CD4-positive, alpha-beta memory T cell (primary cell): ENCODE results near the gene SFR1. TPM values are rescaled to one million over a fixed set of nuclear protein-coding genes. Genes with fewer than 3 reads are reported as not detected.

Source experiments
- CTCF ChIA-PET: fragments of 350-600 bp; sonication (Branson Sonifier 250); formaldehyde crosslinking; loops from one replicate; lab custom pipeline; 2021; ENCODE audit warnings: inconsistent platforms; ENCODE audit not compliant: partially characterized antibody; lab: Charles Lee
- POLR2A ChIA-PET: fragments of 350-600 bp; sonication (Branson Sonifier 250); formaldehyde crosslinking; loops from one replicate; lab custom pipeline; 2021; ENCODE audit not compliant: partially characterized antibody; lab: Charles Lee
- DNase-seq, 5 donors: peaks; one replicate each; pipeline versions ENCODE4 v3.0.0 to v3.0.0-alpha.2; 2020 to 2022; ENCODE audit warnings: mixed read lengths in 1 of 5
- H3K27ac ChIP-seq: one replicate; pipeline ENCODE4 v1.7.0; 2013; ENCODE audit warnings: low read depth, low read length
- H3K27me3 ChIP-seq: 2 replicates; pipeline ENCODE4 v1.7.0; 2013; ENCODE audit warnings: mild to moderate bottlenecking, low read length, moderate library complexity; ENCODE audit not compliant: insufficient read depth
- H3K36me3 ChIP-seq: 2 replicates; pipeline ENCODE4 v1.7.0; 2013; ENCODE audit warnings: mild to moderate bottlenecking, low read length, moderate library complexity; ENCODE audit not compliant: insufficient read depth
- H3K4me1 ChIP-seq: 2 replicates; pipeline ENCODE4 v1.7.0; 2013; ENCODE audit warnings: mild to moderate bottlenecking, low read length, moderate library complexity; ENCODE audit not compliant: insufficient read depth
- H3K4me3 ChIP-seq, 2 donors: one replicate each; pipeline ENCODE4 v1.7.0; 2013; ENCODE audit warnings: low read length in 2 of 2, mild to moderate bottlenecking in 1 of 2
- H3K9me3 ChIP-seq, 2 donors: one replicate each; pipeline ENCODE4 v1.7.0; 2013; ENCODE audit warnings: low read length in 2 of 2, control low read depth in 1 of 2; ENCODE audit not compliant: control insufficient read depth in 1 of 2
- H3K27ac Mint-ChIP-seq, 7 donors: one replicate each; pipeline ENCODE4 v1.8.0; 2020 to 2021; ENCODE audit warnings: mixed read lengths in 7 of 7, mild to moderate bottlenecking in 6 of 7, inconsistent platforms in 3 of 7, moderate library complexity in 3 of 7
- H3K27me3 Mint-ChIP-seq, 2 donors: one replicate each; pipeline ENCODE4 v1.8.0; 2020 to 2021; ENCODE audit warnings: mixed read lengths in 2 of 2
- H3K36me3 Mint-ChIP-seq, 2 donors: one replicate each; pipeline ENCODE4 v1.8.0; 2020 to 2021; ENCODE audit warnings: mixed read lengths in 2 of 2, inconsistent platforms in 1 of 2, mild to moderate bottlenecking in 1 of 2
- H3K4me1 Mint-ChIP-seq, 4 donors: one replicate each; pipeline ENCODE4 v1.8.0; 2020 to 2021; ENCODE audit warnings: mixed read lengths in 4 of 4, mild to moderate bottlenecking in 1 of 4
- H3K4me3 Mint-ChIP-seq, 8 donors: one replicate each; pipeline ENCODE4 v1.8.0; 2020 to 2021; ENCODE audit warnings: mixed read lengths in 8 of 8, mild to moderate bottlenecking in 7 of 8, moderate library complexity in 6 of 8, inconsistent platforms in 3 of 8
- H3K9me3 Mint-ChIP-seq, 8 donors: one replicate each; pipeline ENCODE4 v1.8.0; 2020 to 2021; ENCODE audit warnings: mixed read lengths in 8 of 8, mild to moderate bottlenecking in 5 of 8, inconsistent platforms in 3 of 8, moderate library complexity in 1 of 8
- intact Hi-C: fragments of 100-400 bp; cut with micrococcal nuclease; formaldehyde crosslinking; loops from one replicate; pipeline ENCODE4 v1.15.1; 2023
- polyA plus RNA-seq, 2 donors: library from polyadenylated mRNA; unstranded; fragments of 300-500 nt; fragmentation: Illumina TruSeq; gene quantifications; one replicate each; pipeline ENCODE4 v1.2.3, GENCODE V29; 2021
- total RNA-seq, 2 experiments: library from RNA; stranded (reverse); gene quantifications; one replicate each; pipeline ENCODE4 v1.2.3, GENCODE V29; 2021

The SFR1 gene
- total and polyA plus RNA-seq, 4 experiments from 2014 or later: 10.0 to 15.8 (median 12.3) TPM

GRCh38 chr10:104119996-104120395 lies 2.0 kb upstream of the SFR1 start:
- peaks cover 21% of the 10 kb centered on the region for H3K4me1 ChIP-seq
- Mint-ChIP-seq H3K4me3 (no peak overlapping the region), H3K27ac (peak overlapping the region; percentile 99 to 100 (median 100)), H3K36me3 (peaks cover 0 to 23% of the 10 kb centered on the region in 2 donors), H3K9me3 (no peaks in the 10 kb centered on the region), H3K27me3 (peaks cover 0 to 4% of the 10 kb centered on the region in 2 donors), H3K4me1 (peaks cover 9 to 40% (median 20%) of the 10 kb centered on the region in 4 donors)
- H3K4me3 ChIP-seq: no peak overlapping the region
- ChIA-PET CTCF (interaction anchor here (1.6 to 5.4 kb wide), 3 partner anchors 141 to 231 kb away, joined by 3 to 59 read pairs (median 6); no protein-coding TSS in a partner anchor), POLR2A (interaction anchor here (1.3 to 3.9 kb wide), 8 partner anchors 10 to 347 kb away, joined by 3 to 55 read pairs (median 4); partner anchors contain the start of genes SLK and STN1)
- H3K27ac ChIP-seq: peak overlapping the region; percentile 100
- H3K9me3 ChIP-seq: no peaks in the 10 kb centered on the region
- intact Hi-C loops: loop anchor here (2.0 to 10.0 kb wide), 6 partner anchors 87 to 1475 kb away; partner anchors contain the start of genes CNNM2, GSTO2 and TRIM8
- no peaks in the 10 kb centered on the region for H3K27me3 ChIP-seq
- DNase-seq: no peak
- H3K36me3 ChIP-seq: no peaks in the 10 kb centered on the region

- Histone ChIP-seq H3K4me3 (peak overlapping the region in 1 of 2 donors; percentile 80), H3K27me3 (no peaks in the 10 kb centered on the region), H3K9me3 (no peaks in the 10 kb centered on the region), H3K36me3 (no peaks in the 10 kb centered on the region), H3K4me1 (peaks cover 21% of the 10 kb centered on the region), H3K27ac (peak overlapping the region; percentile 100)
- H3K9me3 Mint-ChIP-seq: no peaks in the 10 kb centered on the region
- H3K27ac Mint-ChIP-seq: peak overlapping the region; percentile 99 to 100 (median 100)
- ChIA-PET POLR2A (interaction anchor here (0.7 to 3.9 kb wide), 20 partner anchors 10 to 537 kb away, joined by 3 to 55 read pairs (median 7); partner anchors contain the start of genes GSTO1, GSTO2, SLK and STN1), CTCF (interaction anchor here (0.9 to 5.4 kb wide), 9 partner anchors 10 to 231 kb away, joined by 3 to 59 read pairs (median 6); partner anchors contain the start of gene GSTO1)
- peaks cover 9 to 40% (median 20%) of the 10 kb centered on the region in 4 donors for H3K4me1 Mint-ChIP-seq
- H3K36me3 Mint-ChIP-seq: peaks cover 3 to 23% of the 10 kb centered on the region in 2 donors
- intact Hi-C loops: loop anchor here (2.0 to 10.0 kb wide), 6 partner anchors 87 to 1476 kb away; partner anchors contain the start of genes CNNM2, GSTO2 and TRIM8
- peaks cover 0 to 4% of the 10 kb centered on the region in 2 donors for H3K27me3 Mint-ChIP-seq
- no peak for DNase-seq
- H3K4me3 Mint-ChIP-seq: peak overlapping the region; percentile 94 to 98 (median 96)
These were observed 1.5 kb upstream of the SFR1 start for GRCh38 chr10:104120512-104120902.

- peaks cover 21% of the 10 kb centered on the region for H3K4me1 ChIP-seq
- H3K4me1 Mint-ChIP-seq: peaks cover 9 to 40% (median 20%) of the 10 kb centered on the region in 4 donors
- CTCF ChIA-PET: interaction anchor here (0.9 to 5.4 kb wide), 13 partner anchors 10 to 232 kb away, joined by 3 to 59 read pairs (median 6); partner anchors contain the start of gene GSTO1
These were observed 977 bp upstream of the SFR1 start for GRCh38 chr10:104120903-104121484.

GRCh38 chr10:104122225-104123107 lies 495 bp downstream of the SFR1 start:
- Mint-ChIP-seq H3K4me1 (peaks cover 9 to 40% (median 20%) of the 10 kb centered on the region in 4 donors), H3K36me3 (peaks cover 8 to 26% of the 10 kb centered on the region in 2 donors), H3K4me3 (peak overlapping the region; percentile 94 to 98 (median 96)), H3K9me3 (no peaks in the 10 kb centered on the region), H3K27me3 (no peaks in the 10 kb centered on the region), H3K27ac (peak overlapping the region; percentile 93 to 100 (median 99))
- Histone ChIP-seq H3K9me3 (no peaks in the 10 kb centered on the region), H3K36me3 (no peaks in the 10 kb centered on the region), H3K4me1 (peaks cover 21% of the 10 kb centered on the region), H3K27ac (peak overlapping the region; percentile 100), H3K4me3 (peak overlapping the region; percentile 80 to 98), H3K27me3 (no peaks in the 10 kb centered on the region)
- intact Hi-C loops: loop anchor here (5.0 to 10.0 kb wide), 4 partner anchors 85 to 1478 kb away; partner anchors contain the start of genes CNNM2 and TRIM8
- ChIA-PET CTCF (interaction anchor here (0.7 to 5.4 kb wide), 14 partner anchors 8 to 538 kb away, joined by 3 to 59 read pairs (median 4); no protein-coding TSS in a partner anchor), POLR2A (interaction anchor here (0.6 to 3.9 kb wide), 36 partner anchors 9 to 652 kb away, joined by 3 to 55 read pairs (median 6); partner anchors contain the start of genes CFAP43, GSTO1, GSTO2 and ITPRIP)
- no peak for DNase-seq

More at GRCh38 chr10:104120903-104121484, 977 bp upstream of the SFR1 start:
- Mint-ChIP-seq H3K27me3 (peaks cover 0 to 4% of the 10 kb centered on the region in 2 donors), H3K4me3 (peak overlapping the region; percentile 94 to 98 (median 96)), H3K27ac (peak overlapping the region; percentile 99 to 100 (median 100)), H3K9me3 (no peaks in the 10 kb centered on the region), H3K36me3 (peaks cover 5 to 23% of the 10 kb centered on the region in 2 donors)
- no peaks in the 10 kb centered on the region for H3K9me3 ChIP-seq
- no peaks in the 10 kb centered on the region for H3K36me3 ChIP-seq
- H3K27me3 ChIP-seq: no peaks in the 10 kb centered on the region
- H3K27ac ChIP-seq: peak overlapping the region; percentile 100
- intact Hi-C loops: loop anchor here (1.0 to 10.0 kb wide), 10 partner anchors 86 to 1476 kb away; partner anchors contain the start of genes CNNM2, GSTO2, SLK and STN1
- peak overlapping the region; percentile 78 to 80 for H3K4me3 ChIP-seq
- DNase-seq: peak; percentile 87 to 98 (median 89)
- POLR2A ChIA-PET: interaction anchor here (0.6 to 3.9 kb wide), 39 partner anchors 9 to 537 kb away, joined by 3 to 55 read pairs (median 5); partner anchors contain the start of genes CFAP43, GSTO1, GSTO2 and ITPRIP

GRCh38 chr10:104123397-104123796 lies 1.4 kb downstream of the SFR1 start:
- peaks cover 9 to 40% (median 20%) of the 10 kb centered on the region in 4 donors for H3K4me1 Mint-ChIP-seq
- no peak overlapping the region for H3K4me3 ChIP-seq
- no peaks in the 10 kb centered on the region for H3K9me3 ChIP-seq
- H3K4me3 Mint-ChIP-seq: peak overlapping the region in 6 of 8 donors; percentile 54 to 97 (median 96)
- peaks cover 8 to 26% of the 10 kb centered on the region in 2 donors for H3K36me3 Mint-ChIP-seq
- POLR2A ChIA-PET: interaction anchor here (3.9 kb wide), 1 partner anchor 156 kb away, joined by 54 read pairs; the partner anchor contains the start of gene SLK
- peak overlapping the region in 5 of 7 donors; percentile 29 to 99 (median 73) for H3K27ac Mint-ChIP-seq
- no peaks in the 10 kb centered on the region for H3K27me3 ChIP-seq
- CTCF ChIA-PET: interaction anchor here (1.2 to 5.4 kb wide), 3 partner anchors 41 to 437 kb away, joined by 3 to 59 read pairs (median 3); no protein-coding TSS in a partner anchor
- H3K9me3 Mint-ChIP-seq: no peaks in the 10 kb centered on the region
- H3K4me1 ChIP-seq: peaks cover 21% of the 10 kb centered on the region
- H3K36me3 ChIP-seq: no peaks in the 10 kb centered on the region
- no peak for DNase-seq
- intact Hi-C loops: loop anchor here (5.0 to 10.0 kb wide), 4 partner anchors 84 to 1479 kb away; partner anchors contain the start of genes CNNM2 and TRIM8
- H3K27me3 Mint-ChIP-seq: no peaks in the 10 kb centered on the region
- no peak overlapping the region for H3K27ac ChIP-seq

GRCh38 chr10:104127411-104127810 lies 5.4 kb downstream of the SFR1 start:
- POLR2A ChIA-PET: no interaction called here
- H3K36me3 Mint-ChIP-seq: peaks cover 8 to 10% of the 10 kb centered on the region in 2 donors
- Histone ChIP-seq H3K4me3 (no peak overlapping the region), H3K27me3 (no peaks in the 10 kb centered on the region), H3K36me3 (no peaks in the 10 kb centered on the region), H3K4me1 (peaks cover 10% of the 10 kb centered on the region), H3K27ac (no peak overlapping the region), H3K9me3 (no peaks in the 10 kb centered on the region)
- peaks cover 2 to 4% of the 10 kb centered on the region in 2 donors for H3K27me3 Mint-ChIP-seq
- intact Hi-C loops: loop anchor here (10.0 kb wide), 1 partner anchor 1483 kb away; the partner anchor contains the start of gene TRIM8
- no peak overlapping the region for H3K4me3 Mint-ChIP-seq
- CTCF ChIA-PET: no interaction called here
- peak in 1 of 5 donors; percentile 8 for DNase-seq
- H3K9me3 Mint-ChIP-seq: no peaks in the 10 kb centered on the region
- H3K27ac Mint-ChIP-seq: peak overlapping the region in 3 of 7 donors; percentile 1 to 80 (median 48)
- peaks cover 4 to 13% (median 12%) of the 10 kb centered on the region in 4 donors for H3K4me1 Mint-ChIP-seq
